HG03378 (cell line): ENCODE results near the gene NHLH2.
A peak's percentile ranks its signal among the peaks of the same experiment; 100 is the strongest.

Experiments used
- ATAC-seq: cut with Tn5 transposase; IDR thresholded peaks from one replicate; pipeline ENCODE4 v1.9.1; 2021; ENCODE audit warnings: mild to moderate bottlenecking, moderate library complexity; ENCODE audit not compliant: unreplicated experiment

Gene NHLH2

GRCh38 chr1:115838431-115839028, 2.4 kb downstream of the NHLH2 start:
- no peak for ATAC-seq

GRCh38 chr1:115837740-115838421, 3.0 kb downstream of the NHLH2 start:
- ATAC-seq: no peak

- no peak for ATAC-seq
Measured at GRCh38 chr1:115837341-115837739, 3.6 kb downstream of the NHLH2 start.

- no peak for ATAC-seq
Measured at GRCh38 chr1:115833856-115834255, 7.1 kb downstream of the NHLH2 start.

DNA sequence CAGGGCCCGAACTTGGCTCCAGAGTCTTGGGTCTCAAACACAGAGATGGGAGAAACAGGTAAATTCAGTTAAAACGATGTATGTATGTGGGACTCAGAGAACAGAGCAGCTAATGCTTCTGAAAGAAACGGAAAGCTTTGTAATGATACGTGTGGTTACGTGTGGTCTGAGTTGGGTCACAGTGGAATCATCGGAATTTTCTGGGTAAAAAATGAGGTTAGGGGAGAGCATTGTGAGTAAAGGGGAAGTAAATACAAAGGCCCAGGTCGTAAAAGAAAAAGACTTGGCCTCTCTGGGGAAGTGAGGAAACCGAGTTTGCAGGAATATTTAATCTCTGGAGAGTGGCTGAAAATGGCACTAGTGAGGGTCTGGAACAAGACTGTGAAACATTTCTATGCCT, 8.3 kb downstream of the NHLH2 start:
- ATAC-seq: no peak

DNA sequence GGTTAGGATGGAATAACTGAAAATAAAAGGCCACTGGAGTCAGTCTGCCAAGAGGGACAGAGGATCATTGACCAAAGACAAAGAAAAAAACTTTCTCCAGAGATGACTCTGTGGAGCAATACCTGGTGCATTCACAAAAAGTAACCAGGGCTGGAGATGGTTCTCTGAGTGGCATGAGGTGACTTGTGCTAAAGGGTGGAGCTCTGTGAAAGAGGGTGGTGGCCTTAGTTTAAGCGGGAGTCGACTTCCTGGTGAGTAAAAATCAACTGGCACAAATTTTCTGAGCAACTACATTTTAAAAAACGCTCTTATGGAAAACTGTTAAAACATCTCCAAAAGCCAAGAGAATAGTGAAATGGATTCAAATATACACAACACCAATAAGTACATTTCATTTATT, 10.0 kb downstream of the NHLH2 start:
- ATAC-seq: no peak

DNA sequence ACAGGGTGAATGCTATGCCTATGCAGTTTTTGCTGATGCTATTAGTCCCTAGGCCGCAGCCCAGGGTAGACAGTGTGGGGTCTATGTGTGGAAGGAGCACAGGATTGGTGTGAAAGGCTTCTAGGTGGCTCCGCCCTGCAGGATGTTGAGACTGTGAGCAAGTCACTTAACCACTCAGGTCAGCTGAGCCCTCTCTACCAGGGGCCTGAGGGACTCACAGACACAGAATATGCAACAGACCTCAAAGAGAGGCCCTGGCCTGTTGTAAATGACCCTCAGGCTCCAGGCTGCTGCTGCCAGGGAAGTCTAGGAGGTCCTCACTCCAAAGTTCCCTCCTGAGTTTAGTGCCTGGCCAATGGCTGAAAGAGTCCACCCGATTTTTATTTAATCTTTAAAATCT, 11.0 kb downstream of the NHLH2 start:
- no peak for ATAC-seq

DNA sequence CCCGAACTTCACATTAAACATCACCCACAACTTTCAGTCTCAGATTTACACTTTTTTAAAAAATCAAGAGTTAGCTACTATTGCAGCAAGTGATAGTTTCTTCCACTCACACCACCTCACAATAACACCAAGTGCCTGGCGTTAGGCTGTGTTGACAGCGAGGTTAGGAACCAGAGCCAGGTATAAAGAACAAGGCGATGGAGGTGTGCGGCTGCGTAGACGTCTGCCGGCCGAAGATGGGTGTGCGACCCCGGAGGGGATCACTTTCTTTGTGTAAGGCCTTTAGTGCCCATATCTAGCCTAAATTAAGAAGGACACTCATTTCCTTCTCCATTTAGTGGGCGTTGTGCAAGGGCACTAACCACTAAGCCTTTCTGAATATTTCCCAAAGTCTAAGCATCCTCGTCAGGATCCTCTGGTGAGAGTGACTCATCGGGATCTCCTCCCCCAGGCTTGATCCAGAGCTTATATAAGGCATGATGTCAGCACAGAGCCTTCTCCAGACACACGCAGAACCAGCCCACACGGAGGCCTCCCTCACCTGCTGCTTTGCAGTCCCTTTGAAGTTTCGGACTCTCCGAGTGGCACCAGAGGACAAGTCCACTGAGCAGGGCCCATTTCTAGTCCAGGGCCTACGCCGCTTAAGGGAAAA, 11.8 kb downstream of the NHLH2 start:
- no peak for ATAC-seq

DNA sequence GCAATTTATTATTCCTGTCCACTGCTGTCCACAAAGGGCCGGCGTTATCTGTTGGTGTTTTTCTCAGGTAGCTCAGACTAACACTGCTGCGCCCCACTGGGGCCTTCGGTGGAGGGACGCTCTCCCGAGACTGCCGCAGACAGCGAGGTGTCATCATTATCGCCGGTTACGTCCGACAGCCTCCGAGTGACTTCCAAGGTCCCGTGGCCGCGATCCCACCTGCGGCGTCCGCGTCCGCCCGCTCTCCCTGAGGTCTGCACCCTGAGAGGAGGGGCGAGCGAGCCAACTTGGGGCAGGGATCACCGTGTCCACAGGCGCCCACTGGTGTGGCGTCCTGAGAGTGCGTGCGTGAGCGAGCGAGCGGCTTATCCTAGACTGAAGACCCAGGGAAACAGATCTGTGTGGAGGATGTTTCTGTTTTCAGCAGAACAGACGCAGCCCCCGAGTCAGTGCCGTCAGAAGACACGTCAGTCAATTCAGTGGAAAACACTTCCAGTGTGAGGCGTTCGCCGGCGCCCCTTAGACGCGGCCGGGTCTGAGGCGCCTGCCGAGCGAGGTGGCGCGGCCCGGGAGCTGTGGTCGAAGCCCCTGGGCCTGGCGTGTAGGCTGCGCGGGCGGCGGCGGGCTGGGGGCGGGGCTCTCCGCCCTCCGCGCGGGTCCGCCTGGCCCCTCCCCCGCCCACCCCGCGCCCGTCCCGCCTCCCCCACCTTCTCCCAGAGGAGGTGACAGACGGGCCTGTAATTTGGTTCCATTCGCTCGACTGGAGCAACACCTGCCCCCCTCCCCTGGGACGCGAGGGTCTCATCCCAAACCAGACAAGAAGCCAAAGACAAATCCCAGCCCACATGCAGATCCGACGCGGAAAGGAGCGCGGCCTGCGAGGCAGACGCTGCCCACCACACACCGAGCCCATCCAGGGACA, 12.6 kb downstream of the NHLH2 start:
- ATAC-seq: no peak

DNA sequence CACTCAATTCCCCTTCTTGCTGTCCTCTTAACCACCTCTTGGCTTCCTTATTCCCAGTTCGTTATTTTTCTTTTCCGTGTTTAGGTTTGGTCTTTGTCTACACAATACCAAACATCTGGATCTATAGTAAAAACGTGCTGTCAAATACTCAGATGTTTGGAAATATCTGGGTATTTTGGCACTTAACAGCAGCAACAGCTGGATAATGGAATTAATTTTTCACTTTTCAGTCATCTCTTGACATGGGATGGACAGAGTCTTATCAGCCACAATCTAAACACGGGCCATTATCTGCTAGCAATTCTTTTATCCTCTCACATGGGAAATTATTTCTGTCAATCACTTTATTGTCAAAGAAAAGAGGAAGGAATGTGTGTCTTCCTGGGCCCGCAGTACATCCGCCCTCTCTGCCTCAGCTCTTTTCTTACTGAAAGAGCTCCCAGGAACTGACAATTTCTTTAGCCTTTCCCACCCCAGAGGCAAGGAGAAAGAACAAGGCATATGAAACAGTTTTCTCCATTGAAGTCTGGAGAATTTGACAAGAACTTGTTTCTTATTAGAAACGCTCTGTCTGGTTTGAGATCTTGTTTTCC, 13.4 kb downstream of the NHLH2 start:
- ATAC-seq: no peak

GRCh38 chr1:115826628-115827027, 14.3 kb downstream of the NHLH2 start:
- no peak for ATAC-seq

- ATAC-seq: no peak
Measured at GRCh38 chr1:115822117-115822516, 18.8 kb downstream of the NHLH2 start.

- no peak for ATAC-seq
Measured at GRCh38 chr1:115815694-115816093, 25.2 kb downstream of the NHLH2 start.

GRCh38 chr1:115814685-115815398, 26.1 kb downstream of the NHLH2 start:
- ATAC-seq: no peak

DNA sequence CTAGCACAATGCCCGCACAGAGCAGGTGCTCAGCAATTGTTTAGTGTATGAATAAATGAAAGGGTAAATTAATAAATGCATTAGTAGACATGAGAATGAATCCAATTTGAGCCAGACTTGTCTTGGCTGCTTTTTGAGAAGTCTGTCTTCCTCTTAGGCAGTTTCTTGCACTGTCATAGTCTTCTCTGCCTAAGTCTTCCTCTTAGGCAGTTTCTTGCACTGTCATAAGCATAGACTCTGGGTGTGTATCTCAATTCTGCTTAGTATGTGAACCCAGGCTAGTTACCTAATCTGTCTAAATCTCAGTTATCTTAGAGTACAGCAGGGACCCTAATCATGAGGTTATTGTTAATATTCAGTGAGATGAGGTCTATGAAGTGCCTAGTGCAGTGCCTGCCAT, 27.2 kb downstream of the NHLH2 start:
- no peak for ATAC-seq

DNA sequence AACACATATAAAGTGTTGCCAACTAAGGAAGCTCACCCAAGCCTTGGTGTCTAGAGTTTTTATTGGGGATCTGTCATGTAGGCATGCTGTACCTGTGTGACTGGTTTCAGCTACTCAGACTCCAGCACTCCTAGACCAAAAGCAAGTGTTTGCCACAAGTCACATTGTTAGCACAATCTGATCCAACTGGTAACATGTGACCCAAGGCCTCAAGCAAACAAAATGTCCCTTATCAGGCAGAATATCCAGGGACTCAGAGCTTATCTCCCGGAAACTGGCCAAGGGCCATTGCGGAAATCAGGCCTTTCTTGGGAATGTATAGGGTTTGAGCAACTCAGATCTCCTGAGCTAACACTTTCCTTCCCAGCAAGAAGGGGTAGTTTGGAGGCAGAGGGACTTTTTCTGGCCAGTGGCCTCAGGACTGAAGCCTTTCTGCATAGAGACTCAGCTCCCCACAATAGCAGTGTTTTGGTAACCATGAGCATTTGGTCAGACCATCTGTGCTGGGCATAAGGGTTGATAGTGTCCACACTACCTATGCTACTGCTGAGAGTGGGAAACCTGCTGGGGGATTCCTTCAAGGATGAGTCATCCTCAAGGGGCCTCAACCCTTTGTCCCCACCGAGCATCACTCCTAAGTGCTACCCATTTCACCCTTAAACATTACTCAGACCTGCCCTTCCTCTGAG, 29.6 kb downstream of the NHLH2 start:
- no peak for ATAC-seq

DNA sequence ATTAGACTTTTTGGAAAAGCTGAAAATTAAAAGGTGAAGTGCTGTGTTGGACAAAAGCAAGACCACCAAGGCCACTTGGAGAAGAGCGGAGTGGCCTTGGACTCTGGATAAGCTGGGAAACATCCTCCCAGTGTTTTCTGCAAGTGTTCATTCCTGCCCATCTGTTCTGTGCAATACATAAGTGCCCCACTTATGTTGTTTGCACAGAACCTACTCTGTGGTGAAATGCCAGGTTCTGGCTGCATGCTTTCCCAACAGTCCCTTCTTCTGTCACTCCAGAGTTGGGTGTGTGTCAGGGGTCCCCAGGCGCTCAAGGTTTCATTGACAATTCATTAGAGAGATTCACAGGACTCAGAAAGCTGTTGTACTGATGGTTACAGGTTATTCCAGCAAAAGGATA, 30.3 kb downstream of the NHLH2 start:
- no peak for ATAC-seq

DNA sequence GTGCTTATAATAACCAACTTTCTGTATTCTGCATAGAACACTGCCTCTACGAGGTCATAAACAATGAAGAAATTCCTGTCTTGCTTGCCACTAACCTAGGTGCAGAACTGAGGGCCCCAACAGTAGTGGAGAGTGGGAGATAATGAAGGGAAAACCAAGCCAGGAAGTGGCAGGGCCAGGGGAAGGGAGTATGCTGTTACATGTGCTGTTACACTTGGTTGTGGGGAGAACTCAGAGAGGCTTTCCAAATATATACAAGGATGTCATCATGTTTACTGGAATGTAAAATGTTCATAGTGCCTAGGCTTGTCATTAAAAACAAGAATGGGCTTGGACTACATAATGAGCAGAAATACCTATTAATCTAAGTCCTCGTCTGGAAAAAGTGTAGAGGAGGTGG, 31.1 kb downstream of the NHLH2 start:
- ATAC-seq: no peak

DNA sequence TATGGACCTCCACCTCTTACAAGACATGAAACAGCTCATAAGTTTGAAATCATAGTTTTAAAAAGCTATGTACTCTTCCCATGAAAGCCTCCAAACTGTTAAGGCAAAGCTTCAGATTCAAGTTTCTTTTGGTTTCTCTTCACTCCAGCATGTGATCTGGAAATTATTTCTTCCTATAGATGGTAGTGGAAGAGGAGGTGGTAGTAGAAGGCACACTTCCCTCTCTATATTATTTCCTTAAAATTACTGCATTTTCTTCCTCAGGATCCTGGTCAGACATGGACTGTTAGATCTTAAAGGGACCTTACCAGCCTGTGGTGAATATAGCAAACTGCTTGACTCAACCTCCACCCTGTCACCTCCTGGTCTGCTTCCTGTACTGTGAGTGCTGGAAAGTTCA, 31.9 kb downstream of the NHLH2 start:
- ATAC-seq: no peak

GRCh38 chr1:115807723-115808122, 33.2 kb downstream of the NHLH2 start:
- ATAC-seq: peak; percentile 49
